Caki2 (cell line): Measurements from ENCODE around the gene TIFAB. TPM values are rescaled to one million over a fixed set of nuclear protein-coding genes. Genes with fewer than 3 reads are reported as not detected.

Experiments used
- DNase-seq: peaks from one replicate; pipeline ENCODE4 v3.0.0-alpha.2; 2015; ENCODE audit warnings: low read depth
- in situ Hi-C: cut with HindIII; loops from 2 replicates; pipeline ENCODE4 v1.10.0; 2016; ENCODE audit warnings: low sequenced_read_pairs, low pct_unique_long_range_greater_than_20kb, mixed read lengths
- total RNA-seq: library from RNA; depleted of rRNA; stranded (reverse); fragments of >200 nt; shearing (Covaris generic); gene quantifications from 2 replicates; pipeline ENCODE4 v1.2.3, GENCODE V29; 2014; ENCODE audit warnings: low replicate concordance

TIFAB gene
- total RNA-seq, 1 experiment from 2014 or later, result not detected

GRCh38 chr5:135484674-135485086, 32.5 kb upstream of the TIFAB start:
- DNase-seq, result no peak
- in situ Hi-C loops, result no loop called here

GRCh38 chr5:135483254-135483653, 31.1 kb upstream of the TIFAB start:
- in situ Hi-C loops, result no loop called here
- no peak for DNase-seq

- in situ Hi-C loops, result no loop called here
- no peak for DNase-seq
Measured at GRCh38 chr5:135482381-135482933, 30.3 kb upstream of the TIFAB start.

GRCh38 chr5:135481909-135482311, 29.8 kb upstream of the TIFAB start:
- DNase-seq, result no peak
- in situ Hi-C loops, result no loop called here

- no peak for DNase-seq
- in situ Hi-C loops, result no loop called here
Measured at GRCh38 chr5:135481387-135481786, 29.2 kb upstream of the TIFAB start.

GRCh38 chr5:135480511-135480910, 28.4 kb upstream of the TIFAB start:
- in situ Hi-C loops, result no loop called here
- DNase-seq, result no peak

GRCh38 chr5:135478938-135479337, 26.8 kb upstream of the TIFAB start:
- in situ Hi-C loops, result no loop called here
- DNase-seq, result no peak

- in situ Hi-C loops, result no loop called here
- no peak for DNase-seq
Measured at GRCh38 chr5:135477613-135478066, 25.5 kb upstream of the TIFAB start.

- DNase-seq, result no peak
- in situ Hi-C loops, result no loop called here
Measured at GRCh38 chr5:135476615-135477581, 24.7 kb upstream of the TIFAB start.

GRCh38 chr5:135473956-135474670, 22.0 kb upstream of the TIFAB start:
- in situ Hi-C loops, result loop anchor here (25.0 kb wide), 1 partner anchor 88 kb away; no protein-coding TSS in a partner anchor
- no peak for DNase-seq

- DNase-seq, result no peak
- in situ Hi-C loops, result loop anchor here (25.0 kb wide), 1 partner anchor 90 kb away; no protein-coding TSS in a partner anchor
Measured at GRCh38 chr5:135472141-135472540, 20.0 kb upstream of the TIFAB start.

- in situ Hi-C loops, result loop anchor here (25.0 kb wide), 1 partner anchor 91 kb away; no protein-coding TSS in a partner anchor
Measured at GRCh38 chr5:135471726-135472125, 19.6 kb upstream of the TIFAB start.

GRCh38 chr5:135469911-135470310, 17.8 kb upstream of the TIFAB start:
- no peak for DNase-seq
- in situ Hi-C loops, result loop anchor here (25.0 kb wide), 1 partner anchor 92 kb away; no protein-coding TSS in a partner anchor

More at GRCh38 chr5:135471726-135472125, 19.6 kb upstream of the TIFAB start:
- DNase-seq, result no peak

GRCh38 chr5:135468541-135468940, 16.4 kb upstream of the TIFAB start:
- DNase-seq, result no peak
- in situ Hi-C loops, result loop anchor here (25.0 kb wide), 1 partner anchor 94 kb away; no protein-coding TSS in a partner anchor

- no peak for DNase-seq
- in situ Hi-C loops, result loop anchor here (25.0 kb wide), 1 partner anchor 94 kb away; no protein-coding TSS in a partner anchor
Measured at GRCh38 chr5:135467871-135468485, 15.8 kb upstream of the TIFAB start.

GRCh38 chr5:135467051-135467625, 15.0 kb upstream of the TIFAB start:
- in situ Hi-C loops, result loop anchor here (25.0 kb wide), 1 partner anchor 95 kb away; no protein-coding TSS in a partner anchor

GRCh38 chr5:135466178-135467050, 14.3 kb upstream of the TIFAB start:
- peak; percentile 38 for DNase-seq
- in situ Hi-C loops, result loop anchor here (25.0 kb wide), 1 partner anchor 96 kb away; no protein-coding TSS in a partner anchor

More at GRCh38 chr5:135467051-135467625, 15.0 kb upstream of the TIFAB start:
- no peak for DNase-seq
